GM12878 (cell line): ENCODE measurements around the gene STRADB. TPM values are rescaled to one million over a fixed set of nuclear protein-coding genes. Genes with fewer than 3 reads are reported as not detected.

Experiments used
- ATAC-seq: fragments of 200-7000 bp; cut with Tn5 transposase; 3 replicates; pipeline ENCODE4 v1.9.1; 2020; ENCODE audit warnings: mild to moderate bottlenecking, moderate library complexity
- BruUV-seq: library from RNA; stranded (reverse); fragments of 400-500 nt; replicated peaks from 2 replicates; lab custom pipeline; 2021; lab: Mats Ljungman, UMichigan
- CTCF ChIA-PET: fragments of 300-600 bp; sonication (Branson Sonifier 250); formaldehyde crosslinking; extraction: SDS; loops from one replicate; lab custom pipeline; 2021; ENCODE audit warnings: inconsistent platforms; lab: Yijun Ruan, JAX
- POLR2A ChIA-PET: fragments of 350-600 bp; formaldehyde crosslinking; extraction: SDS; loops from one replicate; lab custom pipeline; 2021; ENCODE audit warnings: inconsistent platforms; lab: Charles Lee
- RAD21 ChIA-PET: fragments of 300-600 bp; sonication (Branson Sonifier 250); formaldehyde crosslinking; loops from one replicate; lab custom pipeline; 2023; ENCODE audit warnings: antibody characterized with exemption; ENCODE audit not compliant: unreplicated experiment; lab: Charles Lee
- SMC1A ChIA-PET: fragments of 300-600 bp; sonication (Branson Sonifier 250); formaldehyde crosslinking; loops from one replicate; lab custom pipeline; 2023; ENCODE audit not compliant: unreplicated experiment, uncharacterized antibody; lab: Charles Lee
- DNase-seq: peaks from one replicate; pipeline ENCODE4 v3.0.0-alpha.2; 2011; ENCODE audit warnings: low read depth, low spot score
- FAIRE-seq: peaks from 3 replicates; lab custom pipeline; 2011; peaks lifted over from hg19 to GRCh38; lab: Jason Lieb, UNC
- H2AFZ ChIP-seq: 2 replicates; pipeline ENCODE4 v1.6.0; 2011; ENCODE audit warnings: low read depth, low read length, control low read depth; ENCODE audit not compliant: control insufficient read depth
- H3K27ac ChIP-seq: 2 replicates; pipeline ENCODE4 v1.5.1; 2011; ENCODE audit warnings: control low read depth; ENCODE audit not compliant: control insufficient read depth, insufficient read depth
- H3K27me3 ChIP-seq, 2 experiments: replicated peaks in 1 of 2; 2 replicates each; pipeline versions ENCODE4 v1.6.0 to v1.6.1; 2011; ENCODE audit warnings: low read length in 1 of 2; ENCODE audit not compliant: control insufficient read depth in 2 of 2, insufficient read depth in 2 of 2
- H3K36me3 ChIP-seq, 2 experiments: 2 replicates each; pipeline ENCODE4 v1.5.1; 2011; ENCODE audit warnings: low read length in 1 of 2; ENCODE audit not compliant: control insufficient read depth in 2 of 2, insufficient read depth in 2 of 2
- H3K4me1 ChIP-seq: 2 replicates; pipeline ENCODE4 v1.6.1; 2011; ENCODE audit warnings: mild to moderate bottlenecking, low read length, moderate library complexity, mixed read lengths; ENCODE audit not compliant: control insufficient read depth, insufficient read depth
- H3K4me2 ChIP-seq: 2 replicates; pipeline ENCODE4 v1.6.0; 2011; ENCODE audit warnings: control low read depth; ENCODE audit not compliant: control insufficient read depth, insufficient read depth
- H3K4me3 ChIP-seq: fragments of 200-600 bp; sonication (generic); 2 replicates; pipeline ENCODE4 v1.5.1; 2016
- H3K79me2 ChIP-seq: 2 replicates; pipeline ENCODE4 v1.6.0; 2011; ENCODE audit warnings: low read length; ENCODE audit not compliant: control insufficient read depth, insufficient read depth
- H3K9ac ChIP-seq: 2 replicates; pipeline ENCODE4 v1.8.0; 2011; ENCODE audit warnings: low read length, control low read depth, mixed read lengths; ENCODE audit not compliant: control insufficient read depth, insufficient read depth
- H3K9me3 ChIP-seq: replicated peaks from 3 replicates; pipeline ENCODE4 v1.5.1; 2011; ENCODE audit warnings: mild to moderate bottlenecking, low read length; ENCODE audit not compliant: control insufficient read depth, insufficient read depth
- H4K20me1 ChIP-seq: 2 replicates; pipeline ENCODE4 v1.6.0; 2011; ENCODE audit not compliant: control insufficient read depth, insufficient read depth
- CBX5 ChIP-seq: sonication (generic); IDR thresholded peaks from 2 replicates; pipeline ENCODE4 v1.6.1; 2016; ENCODE audit warnings: low read depth, moderate library complexity, mild to moderate bottlenecking, inconsistent platforms
- CEBPB ChIP-seq, 2 experiments: fragments of 150-350 bp in 1 of 2; IDR thresholded peaks; 2 replicates each; pipeline ENCODE4 v1.6.1; 2012 to 2014; ENCODE audit warnings: low read depth in 2 of 2, low read length in 2 of 2, borderline replicate concordance in 1 of 2, inconsistent platforms in 1 of 2
- EP300 ChIP-seq, 2 experiments: fragments of 150-350 bp in 1 of 2; IDR thresholded peaks; 2 replicates each; pipeline ENCODE4 v1.6.1; 2011 to 2012; ENCODE audit warnings: low read depth in 2 of 2, low read length in 2 of 2, borderline replicate concordance in 1 of 2, improper control_type of control experiment in 1 of 2, inconsistent platforms in 1 of 2; ENCODE audit not compliant: control insufficient read depth in 1 of 2
- HCFC1 ChIP-seq: fragments of 150-350 bp; IDR thresholded peaks from 2 replicates; pipeline ENCODE4 v1.6.1; 2014; ENCODE audit warnings: low read length
- HDAC2 ChIP-seq: fragments of 200-600 bp; sonication (generic); IDR thresholded peaks from 2 replicates; pipeline ENCODE4 v1.6.1; 2017
- JUNB ChIP-seq: IDR thresholded peaks from 2 replicates; pipeline ENCODE4 v1.6.1; 2016; ENCODE audit warnings: antibody characterized with exemption, mild to moderate bottlenecking
- MXI1 ChIP-seq: fragments of 150-350 bp; IDR thresholded peaks from 2 replicates; pipeline ENCODE4 v1.6.1; 2011; ENCODE audit warnings: low read depth, mild to moderate bottlenecking, inconsistent platforms, low read length, improper control_type of control experiment
- POLR2A ChIP-seq: IDR thresholded peaks from 2 replicates; pipeline ENCODE4 v1.6.1; 2011; ENCODE audit warnings: low read depth, mild to moderate bottlenecking, low read length
- RFX5 ChIP-seq: IDR thresholded peaks from 2 replicates; pipeline ENCODE4 v1.6.1; 2011; ENCODE audit warnings: low read depth, low read length, improper control_type of control experiment
- SIN3A ChIP-seq: IDR thresholded peaks from 2 replicates; pipeline ENCODE4 v1.6.1; 2012; ENCODE audit warnings: low read depth, low read length, improper control_type of control experiment
- SRF ChIP-seq, 2 experiments: IDR thresholded peaks; 2 replicates each; pipeline ENCODE4 v1.6.1; 2011; ENCODE audit warnings: low read depth in 2 of 2, low read length in 2 of 2, mild to moderate bottlenecking in 1 of 2, moderate library complexity in 1 of 2
- WGBS: methylation state at CpG from one replicate; pipeline ENCODE4 v1.1.6; 2016; ENCODE audit warnings: low lambda C conversion rate; ENCODE audit not compliant: insufficient replicate concordance, insufficient coverage; ENCODE audit errors: missing lambda C conversion rate; 5-methylcytosine and 5-hydroxymethylcytosine counted together
- in situ Hi-C: fragments of 300-500 bp; cut with MboI; formaldehyde crosslinking; loops from 9 replicates; pipeline ENCODE4 v1.14.3; 2018; ENCODE audit warnings: mixed read lengths
- intact Hi-C: fragments of 100-400 bp; cut with micrococcal nuclease; formaldehyde crosslinking; loops from one replicate; pipeline ENCODE4 v1.14.2; 2022; ENCODE audit not compliant: unreplicated experiment
- polyA plus RNA-seq, 11 experiments: library from polyadenylated mRNA; depleted of rRNA in 4 of 11; unstranded in 6 of 11; stranded (reverse) in 5 of 11; fragments of >200 nt; fragmentation: Nextera tagmentation in 4 of 11; fragmentation: Illumina TruSeq in 1 of 11; extraction: Ambion mirVana in 4 of 11; extraction: Trizol in 1 of 11; gene quantifications; 1 replicate in 1 of 11; 2 replicates in 10 of 11; pipeline versions ENCODE4 v1.2.1 to v1.2.3, GENCODE V29; 2011 to 2016; ENCODE audit warnings: inconsistent platforms in 2 of 11, missing spikeins in 2 of 11, low read depth in 1 of 11
- total RNA-seq, 4 experiments: library from RNA; depleted of rRNA in 3 of 4; stranded (reverse); fragments of >200 nt in 3 of 4; fragmentation: Illumina TruSeq in 1 of 4; extraction: Trizol in 1 of 4; gene quantifications; 2 replicates each; pipeline versions ENCODE4 v1.2.1 to v1.2.3, GENCODE V29; 2013 to 2021
- TF ChIP-seq, protein P1 (sequence below): fragments of 450-650 bp; formaldehyde crosslinking; IDR thresholded peaks from 2 replicates; pipeline ENCODE4 v1.4.0; 2022; ENCODE audit warnings: mild to moderate bottlenecking, moderate library complexity
- TF ChIP-seq, protein P2 (sequence below): fragments of 150-350 bp; IDR thresholded peaks from 2 replicates; pipeline ENCODE4 v1.6.1; 2014; ENCODE audit warnings: mild to moderate bottlenecking, low read depth, low read length
- TF ChIP-seq, protein P3 (sequence below): IDR thresholded peaks from 2 replicates; pipeline ENCODE4 v1.6.1; 2011; ENCODE audit warnings: low read depth, mild to moderate bottlenecking, low read length, moderate library complexity, borderline replicate concordance; ENCODE audit errors: extremely low read depth
- TF ChIP-seq, protein P4 (sequence below): fragments of 450-650 bp; IDR thresholded peaks from 2 replicates; pipeline ENCODE4 v1.6.1; 2018; ENCODE audit warnings: borderline replicate concordance, mild to moderate bottlenecking; ENCODE audit not compliant: partially characterized antibody

Gene STRADB
- total and polyA plus RNA-seq, 10 of the 15 experiments (the other 5 are each of a cell fraction or from before 2014, with no cell fraction given): 7.6 to 58.3 (median 32.2) TPM

DNA sequence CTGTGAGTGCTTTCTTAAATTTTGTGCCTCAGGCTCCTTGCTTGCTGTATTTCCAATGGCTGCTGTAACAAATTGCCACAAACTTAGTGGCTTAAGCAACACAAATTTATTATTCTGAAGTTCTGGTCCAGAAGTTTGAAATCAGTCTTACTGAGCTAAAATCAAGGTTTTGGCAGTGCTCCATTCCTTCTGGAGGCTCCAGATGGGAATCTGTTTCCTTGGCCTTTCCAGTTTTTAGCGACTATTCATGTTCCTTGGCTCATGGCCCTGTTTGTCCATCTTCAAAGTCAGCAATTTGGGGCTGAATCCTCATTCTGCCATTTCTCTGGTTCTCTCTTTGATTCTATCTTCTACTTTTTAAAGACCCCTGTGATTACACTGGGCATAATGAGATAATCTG, 31.8 kb downstream of the STRADB start:
- BruUV-seq: no TSS peak
- ChIA-PET CTCF (no interaction called here), SMC1A (no interaction called here), POLR2A (no interaction called here), RAD21 (no interaction called here)
- WGBS: 47% methylated on average over 1 of the region's 1 CpG
- Histone ChIP-seq H3K4me3 (no peak overlapping the region), H3K9ac (no peak overlapping the region), H3K27ac (no peak overlapping the region), H3K36me3 (no peaks in the 10 kb centered on the region), H2AFZ (no peak overlapping the region), H3K4me1 (no peaks in the 10 kb centered on the region), H4K20me1 (no peaks in the 10 kb centered on the region), H3K4me2 (no peak overlapping the region), H3K79me2 (no peaks in the 10 kb centered on the region), H3K27me3 (no peaks in the 10 kb centered on the region), H3K9me3 (no peaks in the 10 kb centered on the region)
- FAIRE-seq (no peak), DNase-seq (no peak), ATAC-seq (no peak)
- intact Hi-C loops (no loop called here), in situ Hi-C loops (no loop called here)
- TF ChIP-seq SIN3A (no peak), JUNB (no peak), HCFC1 (no peak), RFX5 (no peak), CBX5 (no peak), CEBPB (IDR thresholded peaks at IDR 0.05; ENCODE audit: borderline replicate concordance in 1 of 2, low read depth in 2 of 2, low read length in 2 of 2) (no peak), SRF (IDR thresholded peaks at IDR 0.05; ENCODE audit: low read depth in 2 of 2, low read length in 2 of 2) (no peak), POLR2A (no peak), EP300 (IDR thresholded peaks at IDR 0.05; ENCODE audit: borderline replicate concordance in 1 of 2, control insufficient read depth in 1 of 2, low read depth in 2 of 2, low read length in 2 of 2) (no peak), HDAC2 (no peak), MXI1 (no peak)
- TF ChIP-seq, protein P1, sequence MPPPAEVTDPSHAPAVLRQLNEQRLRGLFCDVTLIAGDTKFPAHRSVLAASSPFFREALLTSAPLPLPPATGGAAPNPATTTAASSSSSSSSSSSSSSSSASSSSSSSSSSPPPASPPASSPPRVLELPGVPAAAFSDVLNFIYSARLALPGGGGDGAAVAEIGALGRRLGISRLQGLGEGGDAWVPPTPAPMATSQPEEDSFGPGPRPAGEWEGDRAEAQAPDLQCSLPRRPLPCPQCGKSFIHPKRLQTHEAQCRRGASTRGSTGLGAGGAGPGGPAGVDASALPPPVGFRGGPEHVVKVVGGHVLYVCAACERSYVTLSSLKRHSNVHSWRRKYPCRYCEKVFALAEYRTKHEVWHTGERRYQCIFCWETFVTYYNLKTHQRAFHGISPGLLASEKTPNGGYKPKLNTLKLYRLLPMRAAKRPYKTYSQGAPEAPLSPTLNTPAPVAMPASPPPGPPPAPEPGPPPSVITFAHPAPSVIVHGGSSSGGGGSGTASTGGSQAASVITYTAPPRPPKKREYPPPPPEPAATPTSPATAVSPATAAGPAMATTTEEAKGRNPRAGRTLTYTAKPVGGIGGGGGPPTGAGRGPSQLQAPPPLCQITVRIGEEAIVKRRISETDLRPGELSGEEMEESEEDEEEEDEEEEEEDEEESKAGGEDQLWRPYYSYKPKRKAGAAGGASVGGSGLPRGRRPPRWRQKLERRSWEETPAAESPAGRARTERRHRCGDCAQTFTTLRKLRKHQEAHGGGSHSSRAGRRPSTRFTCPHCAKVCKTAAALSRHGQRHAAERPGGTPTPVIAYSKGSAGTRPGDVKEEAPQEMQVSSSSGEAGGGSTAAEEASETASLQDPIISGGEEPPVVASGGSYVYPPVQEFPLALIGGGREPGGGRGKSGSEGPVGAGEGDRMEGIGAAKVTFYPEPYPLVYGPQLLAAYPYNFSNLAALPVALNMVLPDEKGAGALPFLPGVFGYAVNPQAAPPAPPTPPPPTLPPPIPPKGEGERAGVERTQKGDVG (CRISPR knock-in tag): no peak
- TF ChIP-seq, protein P2, sequence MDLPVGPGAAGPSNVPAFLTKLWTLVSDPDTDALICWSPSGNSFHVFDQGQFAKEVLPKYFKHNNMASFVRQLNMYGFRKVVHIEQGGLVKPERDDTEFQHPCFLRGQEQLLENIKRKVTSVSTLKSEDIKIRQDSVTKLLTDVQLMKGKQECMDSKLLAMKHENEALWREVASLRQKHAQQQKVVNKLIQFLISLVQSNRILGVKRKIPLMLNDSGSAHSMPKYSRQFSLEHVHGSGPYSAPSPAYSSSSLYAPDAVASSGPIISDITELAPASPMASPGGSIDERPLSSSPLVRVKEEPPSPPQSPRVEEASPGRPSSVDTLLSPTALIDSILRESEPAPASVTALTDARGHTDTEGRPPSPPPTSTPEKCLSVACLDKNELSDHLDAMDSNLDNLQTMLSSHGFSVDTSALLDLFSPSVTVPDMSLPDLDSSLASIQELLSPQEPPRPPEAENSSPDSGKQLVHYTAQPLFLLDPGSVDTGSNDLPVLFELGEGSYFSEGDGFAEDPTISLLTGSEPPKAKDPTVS: no peak
- TF ChIP-seq, protein P3, sequence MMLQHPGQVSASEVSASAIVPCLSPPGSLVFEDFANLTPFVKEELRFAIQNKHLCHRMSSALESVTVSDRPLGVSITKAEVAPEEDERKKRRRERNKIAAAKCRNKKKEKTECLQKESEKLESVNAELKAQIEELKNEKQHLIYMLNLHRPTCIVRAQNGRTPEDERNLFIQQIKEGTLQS: no peak
- TF ChIP-seq, protein P4, sequence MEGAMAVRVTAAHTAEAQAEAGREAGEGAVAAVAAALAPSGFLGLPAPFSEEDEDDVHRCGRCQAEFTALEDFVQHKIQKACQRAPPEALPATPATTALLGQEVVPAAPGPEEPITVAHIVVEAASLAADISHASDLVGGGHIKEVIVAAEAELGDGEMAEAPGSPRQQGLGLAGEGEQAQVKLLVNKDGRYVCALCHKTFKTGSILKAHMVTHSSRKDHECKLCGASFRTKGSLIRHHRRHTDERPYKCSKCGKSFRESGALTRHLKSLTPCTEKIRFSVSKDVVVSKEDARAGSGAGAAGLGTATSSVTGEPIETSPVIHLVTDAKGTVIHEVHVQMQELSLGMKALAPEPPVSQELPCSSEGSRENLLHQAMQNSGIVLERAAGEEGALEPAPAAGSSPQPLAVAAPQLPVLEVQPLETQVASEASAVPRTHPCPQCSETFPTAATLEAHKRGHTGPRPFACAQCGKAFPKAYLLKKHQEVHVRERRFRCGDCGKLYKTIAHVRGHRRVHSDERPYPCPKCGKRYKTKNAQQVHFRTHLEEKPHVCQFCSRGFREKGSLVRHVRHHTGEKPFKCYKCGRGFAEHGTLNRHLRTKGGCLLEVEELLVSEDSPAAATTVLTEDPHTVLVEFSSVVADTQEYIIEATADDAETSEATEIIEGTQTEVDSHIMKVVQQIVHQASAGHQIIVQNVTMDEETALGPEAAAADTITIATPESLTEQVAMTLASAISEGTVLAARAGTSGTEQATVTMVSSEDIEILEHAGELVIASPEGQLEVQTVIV: no peak
